GM21526 (cell line): ENCODE results near the gene RIPPLY2.

Experiments used
- ATAC-seq: cut with Tn5 transposase; IDR thresholded peaks from one replicate; pipeline ENCODE4 v1.9.1; 2021; ENCODE audit warnings: moderate library complexity; ENCODE audit not compliant: unreplicated experiment, low FRiP score

RIPPLY2 gene

DNA sequence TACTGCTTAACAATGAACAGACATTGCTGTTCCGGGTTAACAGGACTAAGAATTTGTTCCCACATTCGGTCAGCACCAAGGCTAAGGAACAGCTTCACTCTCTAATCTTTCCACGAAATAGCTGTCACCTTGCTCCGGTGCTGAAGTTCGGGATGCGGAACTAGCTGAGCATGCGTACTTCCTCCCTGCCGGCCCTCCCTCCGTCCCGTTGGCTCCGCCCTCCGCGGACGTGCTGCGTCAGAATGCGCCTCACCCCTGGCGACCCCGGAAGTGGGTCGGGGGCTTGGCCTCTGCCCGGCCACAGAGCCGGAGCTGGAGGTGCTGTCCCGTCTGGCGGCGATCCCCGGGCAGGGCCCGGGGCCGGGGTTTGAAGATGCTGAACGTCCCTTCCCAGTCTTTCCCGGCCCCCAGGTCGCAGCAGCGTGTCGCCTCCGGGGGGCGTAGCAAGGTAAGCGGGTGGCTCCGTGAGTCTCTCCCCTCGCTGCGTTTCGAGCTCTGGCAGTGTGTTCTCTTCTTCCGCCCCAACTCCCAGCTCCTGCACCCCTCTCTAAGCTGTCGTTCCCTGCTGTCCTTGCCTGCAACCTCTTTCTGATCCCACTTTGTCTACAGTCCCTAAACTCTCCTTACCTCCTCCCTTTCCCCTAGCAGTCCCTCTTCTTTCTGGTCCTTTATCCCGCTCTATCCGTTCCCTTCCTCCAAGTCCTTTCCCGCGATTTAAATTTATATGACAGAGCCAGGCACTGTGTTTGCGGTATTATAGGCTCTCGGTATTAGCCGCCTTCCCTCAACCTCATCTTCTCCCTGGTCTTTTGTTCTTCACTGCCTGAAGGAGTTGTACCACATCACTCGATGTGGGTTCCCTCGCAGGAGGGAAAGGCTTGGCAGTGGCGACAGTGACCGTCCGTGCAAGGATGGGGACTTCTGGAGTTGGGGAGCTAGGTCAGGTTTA, 6.5 kb downstream of the RIPPLY2 start, which contains the start of gene CYB5R4:
Gene CYB5R4, plus strand, starts transcription at position 280 of the 949 bp plus-strand sequence. Its CDS starts 94 bp downstream, at position 374.
- ATAC-seq, result peak; percentile 98

DNA sequence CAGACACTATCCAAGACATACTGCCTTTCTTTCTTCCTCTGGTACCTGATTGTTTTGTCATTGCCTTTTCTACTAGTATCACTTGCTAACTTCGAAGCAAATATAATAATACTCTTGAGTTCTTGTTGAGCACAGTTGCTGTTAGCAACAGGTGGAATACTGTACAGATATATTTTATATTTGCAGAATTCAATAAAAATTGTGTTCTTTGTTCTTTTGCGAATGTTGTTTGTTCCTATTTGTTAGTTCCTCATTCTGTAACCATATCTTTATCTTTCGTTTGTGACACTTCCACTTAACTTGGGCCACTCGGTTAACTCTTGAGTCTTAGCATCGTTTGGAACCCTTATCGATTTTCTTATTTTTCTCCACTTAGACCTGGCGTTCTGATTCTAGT, 7.2 kb downstream of the RIPPLY2 start:
- no peak for ATAC-seq

DNA sequence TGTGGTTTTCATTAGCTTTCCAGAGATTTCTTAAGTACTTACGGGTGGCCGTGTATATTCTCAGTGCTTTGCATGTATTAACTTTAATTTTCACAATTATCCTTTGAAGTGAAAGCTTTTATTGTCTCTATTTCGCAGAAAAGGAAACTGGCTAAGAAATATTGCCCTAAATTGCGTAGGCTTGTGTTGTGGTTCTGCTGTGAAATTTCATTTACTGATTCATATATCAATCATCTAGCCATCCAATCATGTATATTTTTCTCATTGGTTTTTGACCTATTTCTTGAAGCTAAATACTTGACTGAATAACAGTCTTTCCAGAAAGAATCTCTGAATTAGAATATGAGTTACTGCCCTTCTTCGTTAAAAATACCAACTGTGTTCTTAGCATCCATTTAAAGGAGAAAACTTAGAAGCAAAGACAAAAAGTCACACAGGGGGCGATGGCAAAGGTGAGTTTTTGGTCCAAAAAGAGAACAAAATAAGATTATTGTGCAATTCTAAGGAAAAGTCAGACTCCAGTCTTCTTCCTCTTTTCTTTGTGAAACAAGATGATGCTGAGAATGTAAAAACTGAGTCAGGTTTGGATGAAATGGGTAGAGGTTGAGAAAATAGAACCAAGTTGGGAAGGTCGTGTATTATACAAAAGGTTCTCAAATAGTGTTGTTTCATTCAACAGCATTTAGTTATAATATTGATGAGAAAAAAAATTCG, 7.8 kb downstream of the RIPPLY2 start:
- no peak for ATAC-seq

DNA sequence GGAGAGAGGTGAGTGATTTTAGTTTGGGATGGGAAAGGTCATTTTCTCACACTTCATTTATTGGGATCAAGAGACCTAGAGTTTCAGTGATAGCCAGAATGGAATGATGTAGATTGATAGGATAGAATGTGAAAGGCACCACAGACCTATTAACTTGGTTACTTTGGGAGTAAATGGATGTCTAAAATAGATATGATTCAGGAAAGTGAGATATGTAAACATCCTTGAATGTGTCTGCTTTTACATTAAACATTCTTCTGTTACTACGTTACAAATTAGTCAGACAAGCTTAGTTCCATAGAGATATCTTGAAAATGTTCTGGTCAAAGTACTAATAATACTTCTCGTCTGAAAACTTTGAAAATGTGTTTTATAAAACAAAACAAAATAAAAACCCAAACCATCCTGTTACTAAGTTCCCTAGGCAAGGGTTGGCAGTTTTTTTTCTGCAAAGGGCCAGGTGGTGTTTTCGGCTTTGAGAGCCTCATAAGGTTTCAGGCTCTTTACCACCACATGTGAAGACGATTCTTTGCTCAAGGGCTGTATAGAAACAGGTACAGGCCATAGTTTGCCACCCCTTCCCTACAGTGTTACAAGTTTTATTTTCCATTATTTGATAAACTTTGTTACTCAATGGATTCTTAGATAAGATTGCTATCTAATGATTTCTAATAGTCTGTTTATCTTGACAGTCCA, 9.8 kb downstream of the RIPPLY2 start:
- ATAC-seq, result no peak

DNA sequence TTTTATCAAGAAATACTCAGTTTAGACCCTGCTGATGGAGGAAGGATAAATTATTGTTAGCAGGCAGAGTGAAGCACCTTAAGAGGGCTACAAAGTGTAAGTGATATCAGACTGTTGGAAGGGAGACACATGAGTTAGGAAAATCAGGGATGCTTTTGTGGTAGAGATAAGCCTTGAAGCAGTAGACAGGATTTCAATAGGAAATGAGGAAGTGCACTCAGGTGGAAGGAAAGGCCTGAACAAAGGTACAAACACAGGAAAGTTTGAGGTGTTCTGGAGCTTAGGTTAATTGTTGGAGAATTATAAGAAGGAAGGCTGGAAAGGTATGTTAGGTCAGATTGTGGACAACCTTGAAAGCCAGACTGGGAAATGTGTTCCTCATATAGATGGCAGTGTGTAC, 13.9 kb downstream of the RIPPLY2 start:
- ATAC-seq, result no peak

DNA sequence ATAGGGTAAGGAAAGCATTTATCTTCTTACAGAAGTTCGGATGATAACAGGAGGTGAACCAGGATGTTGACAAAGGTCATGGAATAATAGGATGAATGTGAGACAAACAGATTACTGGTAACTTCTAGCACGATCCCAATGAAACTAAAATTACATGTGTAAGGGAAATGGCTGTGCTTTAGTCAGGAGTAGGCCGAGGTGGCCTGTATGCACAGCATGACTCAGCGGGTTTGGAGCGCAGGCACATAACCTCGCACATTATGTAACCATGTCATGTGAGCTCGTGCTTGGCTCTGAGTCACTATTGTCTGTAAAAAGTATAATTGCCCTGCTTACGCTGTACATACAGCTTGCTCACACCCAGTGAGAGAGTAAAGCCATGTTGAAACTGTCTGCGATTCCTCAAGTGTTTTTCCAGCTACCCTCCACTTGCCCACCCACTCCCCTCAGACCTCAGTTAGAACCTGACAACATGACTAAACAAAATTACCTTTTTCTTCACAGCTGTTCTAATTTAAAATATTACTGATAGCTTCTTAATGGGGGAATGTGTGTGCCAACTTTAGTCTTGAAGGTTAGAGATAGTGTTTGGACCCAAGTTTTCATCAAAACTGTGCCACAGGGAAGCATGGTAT, 14.5 kb downstream of the RIPPLY2 start:
- ATAC-seq, result no peak

DNA sequence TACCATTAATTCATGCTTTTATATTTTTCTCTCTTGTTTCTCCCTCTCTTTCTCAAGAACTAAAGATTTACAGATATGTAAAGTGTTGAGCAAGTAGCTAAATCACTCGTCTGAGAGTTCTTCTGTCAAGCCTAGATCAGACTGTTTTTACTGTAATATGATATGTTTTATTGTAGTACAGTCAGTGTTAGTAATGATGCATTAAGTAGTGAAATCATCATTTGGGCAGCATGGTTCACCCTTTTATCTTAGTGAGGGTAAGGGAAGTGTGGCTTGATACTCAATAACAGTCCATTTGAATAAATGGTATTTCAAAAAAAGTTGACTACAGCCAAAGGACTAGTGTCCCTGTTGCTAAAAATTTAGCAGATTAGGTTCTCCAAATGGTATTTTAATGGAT, 15.5 kb downstream of the RIPPLY2 start:
- ATAC-seq, result no peak

DNA sequence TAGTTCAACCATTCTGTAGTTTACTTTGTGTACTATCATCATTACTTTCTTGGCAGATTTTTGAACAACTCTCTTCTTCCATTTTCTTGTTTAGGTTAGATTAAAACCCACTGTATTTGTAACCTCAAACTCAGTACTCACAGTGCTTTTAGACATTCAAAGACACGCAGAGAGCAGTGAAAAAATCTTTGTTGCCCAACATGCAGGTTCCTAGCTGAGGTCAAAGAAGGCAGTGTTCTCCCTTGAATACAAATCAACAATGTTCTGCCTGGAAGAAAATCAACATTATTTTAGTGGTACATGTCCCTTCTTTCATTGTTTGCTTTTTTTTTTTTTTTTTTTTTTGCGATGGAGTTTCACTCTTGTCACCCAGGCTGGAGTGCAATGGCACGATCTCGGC, 17.5 kb downstream of the RIPPLY2 start:
- ATAC-seq, result no peak

DNA sequence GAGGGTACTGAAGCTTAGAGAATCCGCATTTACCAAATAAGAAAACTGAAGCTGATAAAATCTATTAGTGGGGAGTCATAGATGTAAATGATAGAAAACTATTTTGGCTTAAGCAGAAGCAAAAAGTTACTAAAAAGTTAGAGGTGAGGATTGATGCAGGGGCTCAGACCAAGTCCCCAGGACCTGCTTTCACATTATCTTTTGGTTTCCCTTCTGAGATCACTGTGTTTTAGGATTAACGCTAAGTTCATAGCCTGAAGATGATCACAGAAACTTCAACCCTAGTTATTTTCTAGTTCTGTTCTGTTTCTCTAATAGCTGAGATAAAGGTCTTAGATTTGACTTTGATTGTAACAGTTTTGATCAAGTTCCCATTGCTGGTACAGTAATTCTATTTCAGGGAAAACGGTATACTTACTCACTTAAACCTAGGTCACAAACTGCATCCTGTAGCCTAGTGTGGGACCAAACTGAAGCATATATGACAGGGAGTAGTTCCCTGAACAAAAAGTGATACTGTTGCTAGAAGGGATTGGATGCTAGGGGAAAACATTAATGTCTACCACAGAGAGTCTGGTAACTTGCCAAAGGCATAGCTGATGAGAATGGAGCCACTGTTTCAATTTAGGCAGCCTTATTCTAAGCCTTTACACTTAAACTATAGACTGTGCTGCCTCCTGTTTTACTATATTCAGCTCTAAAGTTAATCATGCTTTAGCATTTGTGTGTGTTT, 19.4 kb downstream of the RIPPLY2 start:
- no peak for ATAC-seq

DNA sequence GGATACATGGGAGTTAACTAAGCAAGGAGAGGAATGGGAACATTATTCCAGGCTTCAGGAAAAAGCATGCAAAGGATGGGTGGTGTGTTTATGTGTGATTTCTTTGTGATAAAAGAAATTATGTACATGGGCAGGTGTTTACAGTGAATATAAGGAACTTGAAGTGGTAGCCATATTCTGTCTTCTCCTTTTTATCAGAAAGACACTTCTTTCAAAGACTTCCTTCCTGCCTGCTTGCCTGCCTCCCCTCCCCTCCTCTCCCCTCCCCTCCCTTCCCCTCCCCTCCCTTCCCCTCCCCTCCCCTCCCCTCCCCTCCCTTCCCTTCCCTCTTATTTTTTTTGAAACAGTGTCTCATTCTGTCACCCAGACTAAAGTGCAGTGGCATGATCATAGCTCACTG, 20.7 kb downstream of the RIPPLY2 start:
- no peak for ATAC-seq

DNA sequence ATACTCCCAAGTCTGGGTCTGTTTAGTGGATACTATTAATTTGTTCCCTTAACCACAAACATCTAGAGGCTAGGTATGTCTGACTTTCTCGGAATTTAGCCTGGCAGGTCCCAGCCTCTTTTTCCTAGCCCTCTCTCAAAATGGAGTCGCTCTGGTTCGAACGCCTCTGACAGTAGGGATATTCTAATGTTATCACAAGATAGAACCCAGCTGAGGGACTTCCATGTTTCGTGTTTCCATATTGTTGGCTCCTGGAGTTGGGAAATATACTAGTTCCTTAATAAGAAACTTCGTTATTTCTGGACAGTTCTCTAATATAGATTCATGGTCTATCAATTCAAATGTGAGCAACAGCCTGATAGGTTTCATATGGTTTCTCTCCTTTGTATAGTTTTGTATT, 22.7 kb downstream of the RIPPLY2 start:
- ATAC-seq, result no peak

DNA sequence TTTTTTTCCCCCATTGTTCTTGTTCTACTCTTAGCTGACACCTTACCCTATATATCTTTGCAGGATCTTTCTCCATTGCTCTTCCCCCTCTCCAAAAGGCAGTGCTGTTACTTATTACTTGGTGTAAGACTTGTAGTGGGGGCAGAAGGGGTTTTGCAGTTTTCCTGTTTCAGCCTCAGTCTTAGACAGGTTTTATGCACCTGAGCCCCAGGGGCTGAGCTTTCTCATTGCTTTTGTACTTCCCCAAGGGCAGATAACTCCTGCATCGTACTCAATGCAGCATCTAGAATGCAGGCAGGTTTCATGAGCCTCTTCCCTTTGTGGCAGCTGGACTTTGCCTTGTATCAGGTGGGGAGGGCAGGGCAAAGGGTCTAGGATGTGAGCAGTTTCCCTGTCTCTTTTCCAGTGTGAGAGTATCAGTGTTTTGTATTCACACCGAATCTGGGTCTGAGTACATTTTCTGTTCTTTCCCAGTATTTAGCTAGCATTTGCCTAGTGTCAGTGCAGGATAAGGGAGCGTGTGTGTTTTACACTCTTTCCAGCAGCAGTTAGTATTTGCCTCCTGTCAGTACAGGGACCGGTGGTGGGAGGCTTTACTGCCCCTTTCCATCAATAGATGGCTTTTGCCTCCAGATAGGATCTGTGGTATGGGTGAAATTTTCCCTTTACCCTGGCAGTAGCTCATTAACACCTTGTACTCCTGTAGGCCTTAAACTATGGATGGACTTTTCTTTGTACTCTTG, 25.9 kb downstream of the RIPPLY2 start:
- ATAC-seq, result no peak

DNA sequence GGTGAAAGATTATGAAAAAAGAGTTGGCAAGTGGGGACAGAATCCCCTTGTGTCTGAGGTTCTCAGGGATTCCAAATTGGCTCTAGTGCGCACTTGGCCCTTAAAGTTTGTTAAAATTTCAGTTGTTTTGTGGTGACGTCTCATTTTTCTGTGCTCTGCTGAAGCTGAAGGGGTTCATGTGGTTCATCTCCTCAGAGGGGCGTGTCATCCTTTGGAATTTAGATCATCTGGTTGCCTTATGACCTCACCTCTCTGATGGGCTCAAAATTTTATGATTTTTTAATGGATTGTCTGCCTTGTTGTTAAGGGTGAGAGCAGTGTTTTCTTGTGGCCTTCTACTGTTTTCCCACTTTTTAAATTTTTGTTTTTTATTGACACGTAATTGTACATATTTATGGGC, 26.6 kb downstream of the RIPPLY2 start:
- no peak for ATAC-seq

DNA sequence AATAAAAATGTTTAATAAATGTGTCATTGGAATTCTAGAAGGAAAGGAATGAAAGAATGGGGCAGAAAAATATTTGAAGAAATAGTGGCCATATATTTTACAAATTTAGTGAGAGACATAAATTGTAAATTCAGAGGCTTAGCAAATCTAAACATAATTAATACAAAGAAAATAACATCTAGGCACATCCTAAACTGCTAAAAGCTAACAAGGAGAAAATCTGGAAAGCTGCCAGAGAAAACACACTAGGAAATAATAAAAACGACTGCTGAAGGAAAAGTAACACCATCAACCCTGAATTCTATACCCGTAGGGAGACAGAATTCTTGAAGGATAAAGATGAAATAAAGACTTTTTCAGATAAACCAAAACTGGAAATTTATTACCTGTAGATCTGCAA, 30.1 kb downstream of the RIPPLY2 start:
- no peak for ATAC-seq

DNA sequence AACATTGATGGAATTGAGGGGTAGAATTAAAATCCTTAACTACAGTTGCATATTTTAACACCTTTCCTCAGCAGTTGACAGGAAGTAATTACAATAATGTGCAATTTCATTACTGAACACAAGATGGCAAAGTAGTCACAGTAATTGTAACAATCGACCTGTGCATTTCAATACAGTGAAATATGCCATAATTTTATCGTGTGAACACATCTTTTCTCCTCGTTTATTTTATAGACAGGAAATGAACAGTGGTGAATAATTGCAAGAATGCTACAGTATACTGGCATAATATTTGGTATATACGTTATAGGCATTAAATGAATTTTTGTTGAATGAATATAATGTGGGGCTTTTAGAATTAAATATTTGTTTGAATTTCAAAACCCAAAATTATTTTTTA, 31.4 kb downstream of the RIPPLY2 start:
- peak; percentile 84 for ATAC-seq

DNA sequence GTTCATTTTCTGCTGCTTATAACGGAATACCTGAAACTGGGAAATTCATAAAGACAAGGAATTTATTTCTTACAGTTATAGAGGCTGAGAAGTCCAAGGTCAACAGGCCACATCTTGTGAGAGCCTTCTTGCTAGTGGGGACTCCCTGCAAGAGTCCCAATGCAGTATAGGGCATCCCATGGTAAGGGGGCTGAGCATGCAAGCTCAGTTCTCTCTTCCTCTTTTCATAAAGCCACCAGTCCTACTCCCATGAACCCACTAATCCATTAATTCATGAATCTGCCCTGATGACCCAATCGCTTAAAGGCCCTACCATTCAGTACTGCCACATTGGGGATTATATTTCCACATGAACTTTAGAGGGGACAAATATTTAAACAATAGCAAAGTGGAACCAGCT, 32.8 kb downstream of the RIPPLY2 start:
- no peak for ATAC-seq

DNA sequence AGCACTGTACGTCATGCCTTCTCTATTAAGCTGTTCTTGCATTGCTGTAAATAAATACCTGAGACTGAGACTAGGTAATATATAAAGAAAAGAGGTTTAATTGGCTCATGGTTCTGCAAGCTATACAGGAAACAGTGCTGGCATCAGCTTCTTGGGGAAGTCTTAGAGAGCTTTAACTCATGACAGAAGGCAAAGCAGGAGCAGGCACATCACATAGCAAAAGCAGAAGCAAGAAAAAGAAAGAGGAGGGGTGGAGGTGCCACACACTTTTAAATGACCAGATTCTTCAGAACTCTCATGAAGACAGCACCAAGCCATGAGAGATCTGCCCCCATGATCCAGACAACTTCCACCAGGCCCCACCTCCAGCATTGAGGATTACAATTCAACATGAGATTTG, 36.5 kb downstream of the RIPPLY2 start:
- no peak for ATAC-seq

DNA sequence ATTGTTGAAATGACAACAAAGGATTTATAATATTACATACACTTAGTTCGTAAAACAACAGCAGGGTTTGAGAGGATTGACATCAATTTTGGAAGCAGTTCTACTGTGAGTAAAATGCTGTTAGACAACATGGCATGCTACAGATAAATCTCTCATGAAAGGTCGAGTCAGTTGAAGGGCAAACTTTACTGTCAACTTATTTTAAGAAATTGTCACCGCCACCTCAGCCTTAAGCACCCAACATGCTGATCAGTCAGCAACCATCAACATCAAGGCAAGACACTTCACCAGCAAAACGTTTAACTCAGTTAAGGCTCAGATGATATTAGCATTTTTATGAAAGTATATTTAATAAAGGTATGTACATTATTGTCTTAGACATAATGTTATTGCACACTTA, 37.4 kb downstream of the RIPPLY2 start:
- ATAC-seq, result no peak

DNA sequence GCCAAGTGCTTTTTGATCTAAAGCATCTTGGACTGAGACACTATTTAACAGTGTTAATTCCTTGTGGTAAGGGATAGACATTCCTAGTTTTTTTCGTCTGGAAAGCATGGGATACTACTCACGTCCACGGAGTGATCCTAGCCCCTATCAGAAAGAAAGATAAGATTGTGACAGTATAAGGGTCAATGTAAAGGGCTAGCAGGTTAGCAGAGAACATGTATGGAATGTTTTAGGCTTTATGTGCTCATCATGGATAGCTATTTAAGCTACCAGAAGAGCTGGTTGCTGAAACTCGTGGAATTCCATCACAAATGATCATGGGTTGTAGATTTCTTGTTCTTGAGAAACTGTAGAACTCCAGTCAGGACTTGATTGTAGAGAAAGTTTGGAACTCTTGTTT, 38.4 kb downstream of the RIPPLY2 start:
- ATAC-seq, result no peak
